SH-SY5Y (cell line): ENCODE results near the gene FGGY.

Experiments
- GATA2 ChIP-seq: IDR thresholded peaks from 2 replicates; pipeline ENCODE4 v1.6.1; 2011; ENCODE audit warnings: mild to moderate bottlenecking, low read depth, low read length
- GATA3 ChIP-seq: IDR thresholded peaks from 2 replicates; pipeline ENCODE4 v1.6.1; 2011; ENCODE audit warnings: low read depth, mild to moderate bottlenecking, low read length, moderate library complexity

DNA sequence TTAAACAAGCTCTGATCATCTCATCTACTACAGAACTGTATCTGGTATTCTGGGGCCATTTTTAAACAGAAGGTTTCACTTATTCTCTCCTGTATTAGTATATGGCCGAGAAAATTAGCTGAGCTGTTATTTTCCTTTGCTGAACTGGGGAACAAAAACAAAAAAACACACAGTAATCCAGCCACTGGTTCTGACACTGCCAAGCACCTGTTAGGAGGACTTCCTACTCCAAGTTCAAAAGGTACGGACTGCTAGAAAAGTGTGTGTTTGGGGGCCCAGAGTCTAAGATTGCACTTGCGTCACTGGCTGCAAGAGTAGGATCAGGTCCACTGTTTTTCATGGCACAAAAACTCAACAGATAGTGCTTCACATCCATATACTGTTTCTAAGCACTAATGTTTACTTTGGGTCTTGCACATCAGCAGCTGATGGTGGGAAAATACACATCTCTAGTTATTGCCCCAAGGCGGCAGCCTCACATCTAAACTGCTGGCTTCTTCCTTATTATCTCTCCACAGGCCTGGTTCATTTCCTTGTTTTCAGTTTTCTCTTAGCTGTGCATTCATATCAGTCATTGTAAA, 226.1 kb downstream of the FGGY start:
- no peak for TF ChIP-seq GATA3
- no peak for TF ChIP-seq GATA2
